GM12873 (cell line): Measurements from ENCODE around the gene RNF34.

Experiments
- CTCF ChIP-seq: IDR thresholded peaks from 2 replicates; pipeline ENCODE4 v1.5.1; 2012; ENCODE audit warnings: low read depth, mild to moderate bottlenecking, moderate library complexity, low read length, control low read depth; ENCODE audit not compliant: insufficient read depth; ENCODE audit errors: missing control alignments

Gene RNF34

GRCh38 chr12:121465921-121466793 is 66.2 kb downstream of the RNF34 start:
- TF ChIP-seq CTCF = no peak

GRCh38 chr12:121466794-121467637 is 67.1 kb downstream of the RNF34 start:
- TF ChIP-seq CTCF = no peak

GRCh38 chr12:121467638-121468498 is 68.0 kb downstream of the RNF34 start:
- TF ChIP-seq CTCF = no peak

GRCh38 chr12:121468499-121468801 is 68.5 kb downstream of the RNF34 start:
- TF ChIP-seq CTCF = no peak

GRCh38 chr12:121470751-121471150 is 70.8 kb downstream of the RNF34 start:
- no peak for TF ChIP-seq CTCF

GRCh38 chr12:121472150-121472905 is 72.4 kb downstream of the RNF34 start:
- no peak for TF ChIP-seq CTCF
